Neutrophil (primary cell): ENCODE measurements around the gene CLPX.
"Not testable (repeated sequence)": the region's sequence is repeated elsewhere in the genome, so short reads cannot be mapped to it uniquely, and the experiment has no call there.

Experiments used
- H3K27ac ChIP-seq: fragments of 200-600 bp; sonication (generic); 2 replicates; pipeline ENCODE4 v1.5.1; 2016; ENCODE audit warnings: mild to moderate bottlenecking, moderate library complexity
- H3K27me3 ChIP-seq: fragments of 200-600 bp; sonication (generic); 2 replicates; pipeline ENCODE4 v1.6.0; 2016; ENCODE audit warnings: mild to moderate bottlenecking
- H3K36me3 ChIP-seq: fragments of 200-600 bp; sonication (generic); 2 replicates; pipeline ENCODE4 v1.5.1; 2017
- H3K4me1 ChIP-seq, 2 experiments: fragments of 200-600 bp in 1 of 2; sonication (generic) in 1 of 2; 1 replicate in 1 of 2; 2 replicates in 1 of 2; pipeline versions ENCODE4 v1.5.1 to v1.6.1; 2013 to 2016; ENCODE audit warnings: low read depth in 1 of 2, low read length in 1 of 2, mild to moderate bottlenecking in 1 of 2, moderate library complexity in 1 of 2; ENCODE audit not compliant: control insufficient read depth in 1 of 2, insufficient read depth in 1 of 2
- H3K4me3 ChIP-seq, 2 experiments: fragments of 200-600 bp in 1 of 2; sonication (generic) in 1 of 2; 1 replicate in 1 of 2; 2 replicates in 1 of 2; pipeline ENCODE4 v1.5.1; 2013 to 2016; ENCODE audit warnings: low read depth in 1 of 2, low read length in 1 of 2, mild to moderate bottlenecking in 1 of 2, moderate library complexity in 1 of 2
- H3K9me3 ChIP-seq: fragments of 200-600 bp; sonication (generic); 2 replicates; pipeline ENCODE4 v1.5.1; 2016
- TF ChIP-seq, protein P1 (sequence below): fragments of 200-600 bp; sonication (generic); IDR thresholded peaks from 2 replicates; pipeline ENCODE4 v1.5.1; 2016; ENCODE audit warnings: antibody characterized with exemption

CLPX gene

DNA sequence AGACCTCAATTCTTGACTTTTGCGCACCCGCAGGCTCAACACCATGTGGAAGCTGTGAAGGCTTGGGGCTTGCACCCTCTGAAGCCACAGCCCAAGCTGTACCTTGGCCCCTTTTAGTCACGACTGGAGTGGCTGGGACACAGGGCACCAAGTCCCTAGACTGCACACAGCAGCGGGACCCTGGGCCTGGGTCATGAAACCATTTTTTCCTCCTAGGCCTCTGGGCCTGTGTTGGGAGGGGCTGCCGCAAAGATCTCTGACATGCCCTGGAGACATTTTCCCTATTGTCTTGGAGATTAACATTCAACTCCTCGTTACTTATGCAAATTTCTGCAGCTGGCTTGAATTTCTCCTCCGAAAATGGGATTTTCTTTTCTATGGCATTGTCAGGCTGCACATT is 48.1 kb downstream of the CLPX start:
- not testable (repeated sequence) for H3K27me3 ChIP-seq, H3K36me3 ChIP-seq, H3K9me3 ChIP-seq, H3K4me1 ChIP-seq, H3K4me3 ChIP-seq, H3K27ac ChIP-seq

DNA sequence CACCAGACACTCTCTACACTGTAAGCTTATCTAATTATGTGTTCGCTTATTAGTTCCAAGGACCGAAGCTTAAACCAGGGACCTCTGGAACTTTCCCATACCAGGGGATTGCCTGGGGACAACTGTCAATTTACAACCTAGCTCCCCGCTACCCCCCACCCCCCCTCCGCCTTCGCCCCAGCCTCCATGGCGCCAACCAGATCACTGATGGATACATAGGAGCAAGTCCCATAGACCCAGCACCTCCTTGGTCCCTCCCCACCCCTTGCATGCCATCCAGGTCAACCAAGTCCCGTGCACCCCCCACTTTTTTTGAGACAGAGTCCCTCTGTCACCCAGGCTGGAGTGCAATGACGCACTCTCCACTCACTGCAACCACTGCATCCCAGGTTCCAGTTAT is 50.6 kb downstream of the CLPX start:
- Histone ChIP-seq H3K4me1 (peaks cover 5 to 8% of the 10 kb centered on the region in 2 experiments), H3K27ac (no peak overlapping the region), H3K36me3 (no peaks in the 10 kb centered on the region), H3K9me3 (no peaks in the 10 kb centered on the region), H3K27me3 (peaks cover 5% of the 10 kb centered on the region), H3K4me3 (no peak overlapping the region)
- TF ChIP-seq, protein P1, sequence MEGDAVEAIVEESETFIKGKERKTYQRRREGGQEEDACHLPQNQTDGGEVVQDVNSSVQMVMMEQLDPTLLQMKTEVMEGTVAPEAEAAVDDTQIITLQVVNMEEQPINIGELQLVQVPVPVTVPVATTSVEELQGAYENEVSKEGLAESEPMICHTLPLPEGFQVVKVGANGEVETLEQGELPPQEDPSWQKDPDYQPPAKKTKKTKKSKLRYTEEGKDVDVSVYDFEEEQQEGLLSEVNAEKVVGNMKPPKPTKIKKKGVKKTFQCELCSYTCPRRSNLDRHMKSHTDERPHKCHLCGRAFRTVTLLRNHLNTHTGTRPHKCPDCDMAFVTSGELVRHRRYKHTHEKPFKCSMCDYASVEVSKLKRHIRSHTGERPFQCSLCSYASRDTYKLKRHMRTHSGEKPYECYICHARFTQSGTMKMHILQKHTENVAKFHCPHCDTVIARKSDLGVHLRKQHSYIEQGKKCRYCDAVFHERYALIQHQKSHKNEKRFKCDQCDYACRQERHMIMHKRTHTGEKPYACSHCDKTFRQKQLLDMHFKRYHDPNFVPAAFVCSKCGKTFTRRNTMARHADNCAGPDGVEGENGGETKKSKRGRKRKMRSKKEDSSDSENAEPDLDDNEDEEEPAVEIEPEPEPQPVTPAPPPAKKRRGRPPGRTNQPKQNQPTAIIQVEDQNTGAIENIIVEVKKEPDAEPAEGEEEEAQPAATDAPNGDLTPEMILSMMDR: no peak

DNA sequence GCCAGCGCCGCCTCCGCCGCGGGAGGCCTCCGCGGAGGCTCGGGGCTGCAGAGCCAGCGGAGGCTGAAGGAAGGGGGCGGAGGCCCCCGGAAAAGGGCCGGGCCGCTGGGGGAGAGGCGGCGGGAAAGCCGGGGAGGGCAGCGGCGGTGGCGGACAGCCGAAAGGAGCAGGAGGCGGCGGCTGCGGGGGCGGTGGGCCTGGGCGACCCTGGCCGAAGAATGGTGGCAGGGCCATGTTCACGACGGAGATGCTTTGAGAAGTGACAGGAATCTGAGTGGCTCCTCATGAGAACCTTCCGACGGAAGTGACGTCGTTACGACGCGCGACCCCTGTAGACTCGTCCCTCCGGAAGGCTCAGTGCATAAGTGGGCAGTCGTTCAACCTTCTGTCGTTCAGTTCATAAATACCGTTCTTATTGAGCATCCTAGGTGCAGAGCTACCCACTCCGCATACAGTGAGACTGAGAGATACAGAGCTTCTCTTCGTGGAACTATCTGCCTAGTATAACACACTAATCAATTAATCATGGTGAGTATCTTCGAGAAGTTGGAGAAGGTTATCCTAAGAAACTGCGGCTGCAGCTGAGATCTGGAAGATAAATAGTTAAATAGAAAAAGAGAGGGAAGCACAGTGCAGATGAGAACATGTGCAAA is 51.5 kb downstream of the CLPX start, which contains the start of gene PDCD7:
PDCD7 (minus strand) TSS at position 261 of the 653 bp plus-strand sequence; CDS start at position 234, 27 bp downstream.
- TF ChIP-seq, protein P1: no peak
- H3K4me3 ChIP-seq: peak within 1 kb of the TSS; percentile 56 to 80

DNA sequence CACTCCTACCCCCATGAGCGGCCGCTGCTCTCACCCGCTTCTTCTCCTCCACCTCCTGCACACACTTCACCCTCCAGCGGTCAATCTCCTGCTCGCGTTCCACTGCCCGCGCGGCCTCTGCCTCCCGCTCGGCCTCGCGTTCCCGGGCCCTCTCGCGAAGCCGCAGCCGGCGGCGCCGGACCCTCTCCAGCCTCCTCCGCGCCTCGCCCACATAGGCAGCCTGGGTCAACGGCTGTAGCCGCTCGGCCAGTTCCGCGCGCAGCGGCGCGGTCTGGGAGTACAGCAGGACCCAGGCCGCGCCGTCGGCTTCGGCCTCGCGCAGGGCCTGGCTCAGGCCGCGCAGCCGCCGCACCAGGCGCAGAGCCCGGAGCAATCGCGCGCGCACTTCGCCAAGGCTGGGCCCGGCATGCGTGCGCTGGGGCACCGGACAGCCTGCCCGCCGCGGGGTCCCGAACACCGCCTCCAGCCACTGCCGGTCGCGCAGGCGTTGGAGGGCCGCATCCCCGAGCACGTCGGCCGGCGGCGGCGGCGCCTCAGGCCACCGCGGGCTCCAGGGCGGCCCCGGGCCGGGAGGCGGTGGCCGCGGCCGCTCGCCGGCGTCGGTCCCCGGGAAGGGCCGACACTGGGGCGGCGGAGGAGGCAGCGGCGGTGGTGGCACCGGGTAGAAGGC is 52.1 kb downstream of the CLPX start:
- H3K9me3 ChIP-seq: no peaks in the 10 kb centered on the region
- H3K27ac ChIP-seq: peak overlapping the region; percentile 57
- TF ChIP-seq, protein P1: no peak
- peaks cover 5 to 8% of the 10 kb centered on the region in 2 experiments for H3K4me1 ChIP-seq
- H3K4me3 ChIP-seq: peak overlapping the region; percentile 56 to 80
- peaks cover 10% of the 10 kb centered on the region for H3K36me3 ChIP-seq
- H3K27me3 ChIP-seq: no peaks in the 10 kb centered on the region

More for the DNA sequence above, 51.5 kb downstream of the CLPX start, which contains the start of gene PDCD7:
- H3K27ac ChIP-seq: peak within 1 kb of the TSS; percentile 57
- no peaks in the 10 kb centered on the region for H3K9me3 ChIP-seq
- peaks cover 5 to 8% of the 10 kb centered on the region in 2 experiments for H3K4me1 ChIP-seq
- H3K27me3 ChIP-seq: peaks cover under 1% of the 10 kb centered on the region
- H3K36me3 ChIP-seq: peaks cover 4% of the 10 kb centered on the region

DNA sequence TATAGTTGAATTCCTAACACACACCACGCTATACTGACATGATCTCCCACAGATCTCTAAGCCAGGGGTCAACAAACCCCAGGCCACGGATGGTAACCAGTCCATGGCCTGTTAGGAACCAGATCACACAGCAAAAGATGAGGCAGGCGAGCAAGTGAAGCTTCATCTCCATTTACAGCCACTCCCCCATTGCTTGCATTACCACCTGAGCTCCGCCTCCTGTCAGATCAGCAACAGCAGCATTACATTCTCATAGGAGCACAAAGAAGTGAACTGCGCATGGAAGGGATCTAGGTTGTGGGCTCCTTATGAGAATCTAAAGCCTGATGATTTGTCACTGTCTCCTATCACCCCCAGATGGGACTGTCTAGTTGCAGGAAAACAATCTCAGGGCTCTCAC is 54.2 kb downstream of the CLPX start:
- no peak overlapping the region for H3K4me3 ChIP-seq
- H3K27me3 ChIP-seq: no peaks in the 10 kb centered on the region
- TF ChIP-seq, protein P1: no peak
- peaks cover 18% of the 10 kb centered on the region for H3K36me3 ChIP-seq
- H3K9me3 ChIP-seq: no peaks in the 10 kb centered on the region
- H3K27ac ChIP-seq: no peak overlapping the region
- H3K4me1 ChIP-seq: peaks cover 5 to 8% of the 10 kb centered on the region in 2 experiments

DNA sequence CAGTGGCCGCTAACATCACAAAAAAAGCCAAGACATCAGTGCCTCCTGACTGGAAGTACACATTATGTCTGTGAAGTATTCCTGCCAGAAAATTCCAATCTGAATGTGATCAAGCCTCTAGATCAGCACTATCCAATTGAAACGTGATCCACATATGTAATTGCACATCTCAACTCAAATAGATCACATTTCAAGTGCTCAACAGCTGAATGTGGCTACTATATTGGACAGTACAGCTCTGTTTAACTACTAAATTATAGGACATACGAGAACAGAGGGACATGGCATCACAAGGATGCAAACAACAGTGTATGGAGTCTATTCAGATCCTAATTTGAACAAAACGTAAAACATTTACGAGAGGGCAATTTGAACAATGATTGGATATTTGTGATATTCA is 69.6 kb downstream of the CLPX start:
- Histone ChIP-seq H3K27me3 (no peaks in the 10 kb centered on the region), H3K36me3 (peaks cover 35% of the 10 kb centered on the region), H3K4me1 (no peaks in the 10 kb centered on the region), H3K27ac (no peak overlapping the region), H3K9me3 (no peaks in the 10 kb centered on the region), H3K4me3 (no peak overlapping the region)
- TF ChIP-seq, protein P1: no peak
